Ovary (tissue), 9 donors: ENCODE data around the gene SOCS6. TPM values are rescaled to one million over a fixed set of nuclear protein-coding genes. Genes with fewer than 3 reads are reported as not detected.

Experiments
- DNase-seq, 5 donors: peaks; one replicate each; pipeline ENCODE4 v3.0.0-alpha.2; 2019 to 2020
- H3K27ac ChIP-seq, 2 donors: fragments of 200-600 bp; one replicate each; pipeline versions ENCODE4 v1.5.1 to v1.8.0; 2019 to 2022
- H3K27me3 ChIP-seq: fragments of 200-600 bp; one replicate; pipeline ENCODE4 v1.8.0; 2022
- H3K36me3 ChIP-seq: fragments of 200-600 bp; sonication (generic); one replicate; pipeline ENCODE4 v1.5.1; 2019
- H3K4me1 ChIP-seq: one replicate; pipeline ENCODE4 v1.8.1; 2013; ENCODE audit warnings: mild to moderate bottlenecking, moderate library complexity; ENCODE audit not compliant: insufficient read depth
- H3K4me3 ChIP-seq: fragments of 200-600 bp; sonication (generic); one replicate; pipeline ENCODE4 v1.5.1; 2017
- H3K9me3 ChIP-seq, 2 donors: fragments of 200-600 bp in 1 of 2; sonication (generic) in 1 of 2; one replicate each; pipeline versions ENCODE4 v1.5.1 to v1.8.1; 2013 to 2019; ENCODE audit warnings: mild to moderate bottlenecking in 1 of 2, moderate library complexity in 1 of 2
- EP300 ChIP-seq: sonication (generic); formaldehyde crosslinking; IDR thresholded peaks from one replicate; pipeline ENCODE4 v1.6.1; 2017; ENCODE audit warnings: antibody characterized with exemption
- POLR2A ChIP-seq: fragments of 450-650 bp; IDR thresholded peaks from one replicate; pipeline ENCODE4 v1.6.1; 2017; ENCODE audit warnings: antibody characterized with exemption, mild to moderate bottlenecking, moderate library complexity
- WGBS, 3 donors: extraction: QIAGEN DNeasy Blood & Tissue Kit in 1 of 3; methylation state at CpG; one replicate each; pipeline versions ENCODE4 v1.1.5 to v1.1.7; 2013 to 2017; 5-methylcytosine and 5-hydroxymethylcytosine counted together
- intact Hi-C, 4 donors: fragments of 100-400 bp; cut with DNase I; formaldehyde crosslinking; loops; one replicate each; pipeline versions ENCODE4 v1.11.0 to v1.15.1; 2022 to 2023
- polyA plus RNA-seq, 2 donors: library from polyadenylated mRNA; stranded (reverse); fragments of 200-250 nt in 1 of 2; fragments of 350-450 nt in 1 of 2; fragmentation: Illumina TruSeq in 1 of 2; extraction: RNeasy Lipid Tissue Mini Kit (QIAGEN cat#74804) in 1 of 2; gene quantifications; one replicate each; pipeline ENCODE4 v1.2.3, GENCODE V29; 2013 to 2014
- total RNA-seq, 7 donors: library from RNA; depleted of rRNA in 2 of 7; stranded (reverse); fragments of >200 nt in 2 of 7; fragmentation: NEBNext Ultra II Directional in 3 of 7; extraction: Animal tissue kit (Norgen Biotek cat#: 25700) in 3 of 7; gene quantifications; one replicate each; pipeline versions ENCODE4 v1.1.0 to v1.2.4, GENCODE V29; 2016 to 2023
- TF ChIP-seq, protein P1 (sequence below), 3 donors: fragments of 450-650 bp in 2 of 3; fragments of 200-600 bp in 1 of 3; IDR thresholded peaks; one replicate each; pipeline versions ENCODE4 v1.5.1 to v1.8.0; 2016 to 2022; ENCODE audit warnings: antibody characterized with exemption in 3 of 3, mild to moderate bottlenecking in 1 of 3
- donor health status: DM: no; HTN: no; CAD: no; lungs with moderate emphysema.
- donor health status: DM: no; HTN: no; CAD: no.
- donor health status: Bipolar disorder and iron deficiency.
- donor health status: DM: yes; HTN: yes; CAD: no.
- donor health status: DM: no; HTN: no; CAD: no.
- donor health status: DM: yes; HTN: yes; CAD: no.

Gene SOCS6
- total and polyA plus RNA-seq, 9 donors: 8.1 to 23.8 (median 16.6) TPM

DNA sequence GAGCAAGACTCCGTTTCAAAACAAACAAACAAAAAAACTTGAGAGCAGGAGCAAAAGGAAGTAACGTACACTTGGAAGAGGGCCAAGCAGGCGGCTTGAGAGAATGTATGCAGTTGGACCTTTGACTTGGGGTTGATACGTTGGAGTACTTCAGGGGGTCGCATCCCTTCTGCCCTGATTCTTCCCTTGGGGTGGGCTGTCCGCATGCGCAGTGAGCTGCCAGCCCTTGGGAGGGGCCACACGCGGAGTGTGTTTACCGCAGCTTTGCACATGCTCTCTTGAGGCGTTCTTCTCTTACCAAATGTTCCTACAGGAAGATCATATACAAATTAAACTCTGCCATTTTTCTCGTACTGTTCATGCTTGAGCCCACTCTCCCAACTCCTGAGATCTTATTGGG is 38.1 kb upstream of the SOCS6 start:
- intact Hi-C loops: no loop called here
- no peak overlapping the region for H3K4me3 ChIP-seq
- WGBS, 3 donors: 87 to 89% (median 89%) methylated on average over 12 of the region's 12 CpGs
- no peaks in the 10 kb centered on the region for H3K4me1 ChIP-seq
- no peak for DNase-seq
- H3K36me3 ChIP-seq: no peaks in the 10 kb centered on the region
- TF ChIP-seq POLR2A: no peak
- no peak for TF ChIP-seq EP300
- TF ChIP-seq, protein P1, sequence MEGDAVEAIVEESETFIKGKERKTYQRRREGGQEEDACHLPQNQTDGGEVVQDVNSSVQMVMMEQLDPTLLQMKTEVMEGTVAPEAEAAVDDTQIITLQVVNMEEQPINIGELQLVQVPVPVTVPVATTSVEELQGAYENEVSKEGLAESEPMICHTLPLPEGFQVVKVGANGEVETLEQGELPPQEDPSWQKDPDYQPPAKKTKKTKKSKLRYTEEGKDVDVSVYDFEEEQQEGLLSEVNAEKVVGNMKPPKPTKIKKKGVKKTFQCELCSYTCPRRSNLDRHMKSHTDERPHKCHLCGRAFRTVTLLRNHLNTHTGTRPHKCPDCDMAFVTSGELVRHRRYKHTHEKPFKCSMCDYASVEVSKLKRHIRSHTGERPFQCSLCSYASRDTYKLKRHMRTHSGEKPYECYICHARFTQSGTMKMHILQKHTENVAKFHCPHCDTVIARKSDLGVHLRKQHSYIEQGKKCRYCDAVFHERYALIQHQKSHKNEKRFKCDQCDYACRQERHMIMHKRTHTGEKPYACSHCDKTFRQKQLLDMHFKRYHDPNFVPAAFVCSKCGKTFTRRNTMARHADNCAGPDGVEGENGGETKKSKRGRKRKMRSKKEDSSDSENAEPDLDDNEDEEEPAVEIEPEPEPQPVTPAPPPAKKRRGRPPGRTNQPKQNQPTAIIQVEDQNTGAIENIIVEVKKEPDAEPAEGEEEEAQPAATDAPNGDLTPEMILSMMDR (IDR thresholded peaks at IDR 0.05): no peak
- H3K9me3 ChIP-seq: no peaks in the 10 kb centered on the region
- no peaks in the 10 kb centered on the region for H3K27me3 ChIP-seq
- no peak overlapping the region for H3K27ac ChIP-seq

DNA sequence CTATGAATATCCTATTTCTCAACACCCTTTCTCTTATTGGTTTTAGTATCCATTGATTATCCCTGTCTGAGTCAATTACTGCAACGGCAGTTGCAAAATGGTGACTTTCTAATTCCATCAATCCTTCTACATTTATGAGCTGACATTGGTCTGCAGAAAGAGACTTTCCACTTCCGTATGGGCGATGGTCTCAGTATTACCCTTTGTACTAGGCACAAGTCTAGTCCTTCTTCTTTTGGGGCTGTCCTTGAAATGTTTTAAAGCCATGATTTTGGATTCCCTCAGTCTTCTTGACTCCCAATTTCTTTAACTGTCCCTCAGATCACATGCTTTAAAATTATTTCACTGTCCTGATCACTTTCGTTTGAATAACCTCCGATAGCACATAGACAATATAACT is 32.7 kb upstream of the SOCS6 start:
- WGBS, 3 donors: 65 to 75% (median 71%) methylated on average over 5 of the region's 5 CpGs
- Histone ChIP-seq H3K9me3 (no peaks in the 10 kb centered on the region), H3K27ac (no peak overlapping the region), H3K4me3 (no peak overlapping the region), H3K4me1 (no peaks in the 10 kb centered on the region), H3K36me3 (no peaks in the 10 kb centered on the region), H3K27me3 (no peaks in the 10 kb centered on the region)
- intact Hi-C loops: no loop called here
- DNase-seq: no peak
- TF ChIP-seq EP300 (no peak), POLR2A (no peak)
- TF ChIP-seq, protein P1 (IDR thresholded peaks at IDR 0.05): no peak

- no peak for DNase-seq
- intact Hi-C loops: no loop called here
- H3K27me3 ChIP-seq: no peaks in the 10 kb centered on the region
- no peaks in the 10 kb centered on the region for H3K9me3 ChIP-seq
- no peak overlapping the region for H3K27ac ChIP-seq
- H3K4me1 ChIP-seq: no peaks in the 10 kb centered on the region
- no peaks in the 10 kb centered on the region for H3K36me3 ChIP-seq
- TF ChIP-seq, protein P1 (IDR thresholded peaks at IDR 0.05): no peak
- no peak for TF ChIP-seq EP300
- no peak for TF ChIP-seq POLR2A
- no peak overlapping the region for H3K4me3 ChIP-seq
- WGBS, 3 donors: 55 to 64% (median 64%) methylated on average over 4 of the region's 4 CpGs
Measured at GRCh38 chr18:70256994-70257393, 31.9 kb upstream of the SOCS6 start.

GRCh38 chr18:70258243-70258642 is 30.6 kb upstream of the SOCS6 start:
- intact Hi-C loops: no loop called here
- DNase-seq: no peak
- Histone ChIP-seq H3K4me3 (no peak overlapping the region), H3K9me3 (no peaks in the 10 kb centered on the region), H3K27me3 (no peaks in the 10 kb centered on the region), H3K36me3 (no peaks in the 10 kb centered on the region), H3K27ac (no peak overlapping the region), H3K4me1 (no peaks in the 10 kb centered on the region)
- TF ChIP-seq POLR2A (no peak), EP300 (no peak)
- TF ChIP-seq, protein P1 (IDR thresholded peaks at IDR 0.05): no peak

- intact Hi-C loops: no loop called here
- 86 to 87% (median 86%) methylated on average over 6 of the region's 6 CpGs for WGBS, 3 donors
Measured at GRCh38 chr18:70260683-70261082, 28.2 kb upstream of the SOCS6 start.

More at GRCh38 chr18:70260683-70261082, 28.2 kb upstream of the SOCS6 start:
- no peaks in the 10 kb centered on the region for H3K36me3 ChIP-seq
- H3K9me3 ChIP-seq: no peaks in the 10 kb centered on the region
- no peak for DNase-seq
- no peak overlapping the region for H3K27ac ChIP-seq
- H3K27me3 ChIP-seq: no peaks in the 10 kb centered on the region
- H3K4me3 ChIP-seq: no peak overlapping the region
- TF ChIP-seq, protein P1 (IDR thresholded peaks at IDR 0.05): no peak
- TF ChIP-seq EP300: no peak
- TF ChIP-seq POLR2A: no peak
- no peaks in the 10 kb centered on the region for H3K4me1 ChIP-seq
